ENCODE data around the gene TMEM39B.
A peak's percentile ranks its signal among the peaks of the same experiment; 100 is the strongest.
"Not testable (repeated sequence)": the region's sequence is repeated elsewhere in the genome, so short reads cannot be mapped to it uniquely, and the experiment has no call there.

Gene TMEM39B

DNA sequence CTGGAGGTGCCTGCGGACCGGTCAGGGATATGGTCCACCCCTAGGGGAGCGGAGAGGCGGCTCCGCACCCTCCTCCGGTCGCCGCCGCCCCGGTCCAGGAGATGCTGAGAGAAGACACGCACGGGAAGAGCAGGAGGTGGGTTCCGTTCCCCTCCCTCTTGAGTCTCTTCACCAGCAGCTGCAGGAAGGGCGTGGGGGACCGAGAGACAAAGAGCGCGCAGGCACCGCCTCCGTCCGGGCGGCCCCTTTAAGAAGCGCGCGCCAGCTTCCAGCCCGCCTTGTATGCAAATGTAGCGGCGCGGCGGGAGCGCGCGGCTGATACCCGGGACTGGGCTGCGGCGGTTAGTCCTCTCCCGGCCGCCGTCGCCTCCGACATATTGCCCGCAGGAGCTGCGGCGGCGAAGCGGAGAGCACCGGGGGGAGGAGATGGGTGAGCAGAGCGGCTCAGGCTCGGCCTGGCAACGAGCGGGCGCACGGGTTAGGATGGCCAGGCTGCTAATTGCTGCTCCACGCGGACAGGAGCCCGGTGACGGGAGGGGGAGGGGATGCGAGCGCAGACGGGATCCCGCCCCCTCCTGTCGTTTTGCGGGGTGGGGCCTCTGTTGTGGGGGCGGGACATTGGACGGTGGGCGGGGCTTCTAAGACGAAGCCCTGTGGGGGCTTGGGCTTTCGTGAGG is at the start of gene TMEM39B:
Gene TMEM39B (plus strand): TSS at position 318 of the 677 bp plus-strand sequence. CDS start 109 bp downstream, at position 427.
- peak; percentile 98 for DNase-seq (ENCODE audit: low spot score)

DNA sequence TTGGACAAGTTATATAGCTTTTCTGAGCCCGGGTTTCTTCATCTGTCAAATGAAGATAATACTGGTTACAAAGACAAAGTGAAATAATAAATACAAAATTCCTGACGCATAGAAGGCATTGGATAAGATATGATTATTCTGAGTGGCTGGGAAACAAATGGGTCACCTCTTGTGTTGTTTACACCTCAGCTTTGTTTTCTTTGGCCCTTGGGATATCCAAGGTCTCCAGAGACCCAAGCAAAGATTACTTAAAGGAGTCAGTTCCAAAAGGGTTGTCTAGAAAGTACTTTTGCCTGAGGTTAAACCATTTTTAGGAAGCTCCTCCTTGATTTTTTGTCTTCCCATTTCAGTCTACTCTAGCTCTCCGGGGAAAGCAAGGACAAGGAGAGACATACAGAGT is 49.4 kb upstream of the TMEM39B start:
- no peak for DNase-seq (ENCODE audit: low spot score)

DNA sequence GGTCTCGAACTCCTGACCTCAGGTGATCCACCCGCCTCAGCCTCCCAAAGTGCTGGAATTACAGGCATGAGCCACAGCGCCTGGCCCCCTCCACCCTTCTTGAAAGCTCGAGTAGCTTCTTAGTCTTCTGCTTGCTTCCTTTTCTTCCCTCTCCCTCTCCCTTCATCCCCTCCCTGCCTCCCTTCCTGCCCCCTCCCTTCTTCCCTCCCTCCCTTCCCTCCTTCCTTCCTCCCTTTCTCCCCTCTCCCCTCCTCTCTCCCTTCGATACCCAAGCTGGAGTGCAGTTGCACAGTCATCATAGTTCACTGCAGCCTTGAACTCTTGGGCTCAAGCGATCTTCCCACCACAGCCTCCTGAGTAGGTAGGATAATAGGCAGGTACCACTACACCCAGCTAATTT is 47.2 kb upstream of the TMEM39B start:
- no peak for DNase-seq (ENCODE audit: low spot score)

DNA sequence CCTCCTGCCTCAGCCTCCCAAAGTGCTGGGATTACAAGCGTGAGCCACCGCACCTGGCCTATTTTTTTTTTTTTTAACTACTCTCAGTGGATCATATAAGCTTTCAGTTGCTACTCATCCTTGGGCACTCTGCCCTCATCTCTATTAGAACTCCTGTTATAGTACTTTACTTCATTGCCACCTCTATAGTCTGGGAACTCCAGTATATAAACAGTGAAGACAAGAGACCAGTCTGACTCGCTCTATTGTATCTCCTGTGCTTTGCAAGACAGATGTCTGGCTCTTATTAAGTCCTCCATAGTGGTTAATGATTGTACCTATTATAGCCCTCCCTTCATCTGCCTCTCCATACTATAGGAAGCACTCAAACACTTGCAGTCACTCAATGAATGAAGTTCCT is 44.0 kb upstream of the TMEM39B start:
- DNase-seq (ENCODE audit: low spot score), result no peak

DNA sequence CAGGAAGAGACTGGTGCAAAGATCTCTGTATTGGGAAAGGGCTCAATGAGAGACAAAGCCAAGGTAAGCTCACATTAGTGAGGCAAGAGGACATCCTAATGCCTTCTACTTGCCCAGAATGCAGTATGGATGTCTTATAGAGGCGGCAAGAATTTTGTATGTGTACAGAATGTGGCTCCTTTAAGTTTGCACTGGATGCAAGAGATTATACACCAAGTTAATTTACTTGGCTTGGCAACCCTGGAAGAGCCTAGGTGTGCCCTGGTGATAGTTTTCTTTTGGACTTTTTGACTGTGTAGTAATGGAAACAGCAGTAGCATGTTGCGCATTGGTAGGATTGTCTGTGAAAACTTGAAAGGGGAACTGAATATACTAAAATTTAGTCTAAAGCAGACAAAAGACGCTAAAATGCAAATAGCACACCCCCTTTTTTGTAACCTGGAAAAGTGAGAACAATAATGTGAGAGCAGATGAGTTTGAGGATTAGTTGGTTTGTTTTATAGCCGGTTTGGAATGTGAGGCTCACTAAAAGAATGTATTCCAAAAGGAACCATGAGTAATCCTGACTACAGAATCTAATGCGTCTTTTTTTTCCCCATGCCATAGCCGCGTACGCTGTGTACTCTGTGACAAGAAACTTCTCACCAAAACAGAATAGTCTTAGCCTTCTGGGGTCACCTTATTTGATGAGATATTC is 41.0 kb upstream of the TMEM39B start:
- DNase-seq (ENCODE audit: low spot score), result no peak

DNA sequence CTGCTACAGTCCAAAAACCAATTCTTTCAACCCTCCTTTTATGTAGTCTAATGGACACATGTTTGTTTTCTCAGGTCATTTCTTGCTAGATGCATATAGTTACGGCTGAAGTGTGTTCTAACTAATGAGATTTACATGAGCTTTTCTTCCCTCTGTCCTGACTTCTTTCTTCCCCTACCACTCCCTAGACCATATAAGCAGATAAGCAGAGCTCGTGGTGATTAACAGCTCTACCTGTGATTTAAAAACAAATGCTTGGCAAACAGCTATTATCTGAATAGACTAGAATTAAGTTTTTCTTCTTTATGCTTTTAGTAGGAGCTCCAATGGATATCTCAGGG is 40.5 kb upstream of the TMEM39B start:
- no peak for DNase-seq (ENCODE audit: low spot score)

DNA sequence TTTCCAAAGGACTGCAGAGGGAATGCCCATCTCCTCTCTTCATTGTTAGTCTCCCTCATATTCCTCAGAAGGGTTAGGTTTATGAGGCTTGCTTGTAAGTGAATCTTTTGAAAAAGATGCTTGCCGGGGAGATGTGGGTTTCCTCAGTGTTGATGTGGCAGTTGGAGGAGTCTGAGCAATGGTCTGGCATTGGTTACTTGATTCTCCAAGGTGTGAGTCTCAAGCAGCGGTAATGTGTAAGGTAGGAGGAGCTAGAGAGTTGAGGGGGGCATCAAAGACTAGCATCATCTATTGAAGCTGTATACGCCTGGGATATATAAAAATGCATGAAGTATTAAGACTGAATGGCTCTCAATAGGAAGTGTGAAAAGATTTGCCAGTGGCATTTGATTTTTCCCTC is 37.6 kb upstream of the TMEM39B start:
- no peak for DNase-seq (ENCODE audit: low spot score)

DNA sequence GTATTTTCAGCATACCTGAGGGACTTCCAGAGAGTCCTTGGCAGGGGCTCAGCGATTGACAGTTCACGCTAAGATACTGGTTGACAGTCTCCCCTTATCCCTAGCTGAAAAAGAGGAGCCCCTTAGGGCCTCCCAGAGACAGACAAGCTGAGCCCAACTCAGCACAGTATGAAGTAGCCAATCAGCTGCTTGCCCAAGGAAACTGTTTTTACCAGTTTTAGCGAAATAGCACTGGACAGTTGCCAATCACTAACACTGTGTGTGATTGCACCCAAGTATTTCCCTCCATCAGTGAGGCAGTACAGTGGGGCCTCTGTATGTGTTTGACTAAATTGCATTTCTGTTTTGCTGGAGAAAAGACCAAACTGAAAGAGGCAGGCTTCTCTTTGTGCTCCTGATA is 32.0 kb upstream of the TMEM39B start:
- no peak for DNase-seq (ENCODE audit: low spot score)

DNA sequence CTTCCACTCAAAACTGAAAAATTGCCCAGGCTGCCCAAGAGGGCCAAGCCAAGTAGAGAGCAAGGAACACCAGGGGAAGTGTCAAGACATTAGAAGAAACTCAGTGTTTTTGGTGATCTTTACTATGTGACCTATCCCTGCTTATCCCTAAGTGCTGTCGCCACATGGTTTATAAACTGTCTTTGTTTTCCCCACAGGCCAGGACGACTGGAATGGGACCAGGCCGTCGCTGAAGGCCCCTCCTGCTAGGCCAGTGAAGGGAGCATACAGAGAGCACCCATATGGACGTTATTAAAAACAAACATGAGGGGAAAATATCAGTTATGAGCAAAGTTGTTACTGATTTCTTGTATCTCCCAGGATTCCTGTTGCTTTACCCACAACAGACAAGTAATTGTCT is 30.4 kb upstream of the TMEM39B start:
- no peak for DNase-seq (ENCODE audit: low spot score)

DNA sequence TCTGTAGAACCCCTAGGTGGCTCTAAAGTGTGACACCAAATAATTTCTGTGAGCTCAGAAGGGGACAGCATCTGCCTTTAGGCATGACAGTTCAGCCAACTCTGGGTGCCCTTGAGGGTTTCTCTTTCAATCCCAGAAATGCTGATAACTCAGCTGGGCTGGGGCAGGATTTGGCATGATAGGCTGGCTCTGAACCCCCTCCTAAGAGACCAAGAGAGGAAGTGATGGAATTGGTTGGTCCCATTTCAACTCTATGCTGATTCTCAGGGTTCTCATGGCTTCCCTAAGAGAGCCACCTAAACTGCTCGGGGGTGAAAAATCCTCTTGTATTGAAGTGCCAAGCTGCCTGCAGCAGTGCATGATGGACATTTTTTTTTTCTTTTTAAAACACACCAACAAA is 28.5 kb upstream of the TMEM39B start:
- DNase-seq (ENCODE audit: low spot score), result no peak

DNA sequence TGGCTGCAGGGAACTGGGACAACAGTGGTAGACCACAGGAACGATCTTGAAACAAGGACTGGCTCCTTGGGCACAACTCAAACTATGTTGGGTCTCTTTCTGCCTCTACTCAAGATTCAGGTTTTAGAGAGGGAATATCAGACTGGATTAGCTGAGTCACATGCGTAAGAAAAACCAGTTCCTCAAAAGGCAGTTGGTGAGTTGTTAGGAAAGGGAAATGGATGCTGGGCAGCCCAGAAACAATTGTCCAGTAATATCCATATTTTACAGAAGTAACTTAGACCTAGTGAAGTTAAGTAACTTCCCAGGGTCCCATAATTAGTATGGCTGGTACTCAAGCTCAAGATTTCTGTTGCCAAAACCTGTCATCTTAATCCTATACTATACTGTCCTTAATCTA is 27.0 kb upstream of the TMEM39B start:
- no peak for DNase-seq (ENCODE audit: low spot score)

DNA sequence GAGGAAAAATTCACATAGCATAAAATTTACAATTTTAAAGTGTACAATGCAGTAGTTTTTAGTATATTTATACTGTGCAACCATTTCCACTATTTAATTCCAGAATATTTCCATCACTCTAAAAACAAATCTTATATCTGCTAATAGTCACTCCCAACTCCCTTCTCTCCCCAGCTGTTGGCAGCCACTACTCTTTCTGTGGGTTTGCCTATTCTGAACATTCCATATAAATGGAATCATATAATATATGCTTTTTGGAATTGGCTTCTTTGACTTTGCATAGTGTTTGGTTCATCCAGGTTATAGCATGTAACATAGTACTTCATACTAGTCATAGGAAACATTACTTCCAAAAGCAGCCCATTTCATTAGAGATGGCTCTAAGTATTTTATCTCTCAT is 25.0 kb upstream of the TMEM39B start:
- no peak for DNase-seq (ENCODE audit: low spot score)

DNA sequence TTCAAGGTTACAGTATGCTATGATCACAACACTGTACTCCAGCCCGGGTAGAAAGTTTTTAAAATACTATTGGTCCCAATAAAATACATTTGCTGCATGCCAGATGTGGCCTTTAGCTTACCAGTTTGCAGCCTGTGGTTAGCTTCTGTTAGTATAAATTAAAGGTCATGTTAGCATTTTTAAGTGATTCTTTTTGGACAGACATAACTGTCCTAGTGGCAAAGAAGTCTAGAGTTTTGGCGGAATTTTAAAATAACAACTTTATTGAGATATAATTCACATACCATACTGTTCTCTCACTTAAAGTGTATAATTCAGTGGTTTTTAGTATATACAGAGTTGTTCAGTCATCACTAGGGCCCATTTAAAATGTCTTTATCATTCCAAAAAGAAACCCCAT is 24.3 kb upstream of the TMEM39B start:
- DNase-seq (ENCODE audit: low spot score), result no peak

DNA sequence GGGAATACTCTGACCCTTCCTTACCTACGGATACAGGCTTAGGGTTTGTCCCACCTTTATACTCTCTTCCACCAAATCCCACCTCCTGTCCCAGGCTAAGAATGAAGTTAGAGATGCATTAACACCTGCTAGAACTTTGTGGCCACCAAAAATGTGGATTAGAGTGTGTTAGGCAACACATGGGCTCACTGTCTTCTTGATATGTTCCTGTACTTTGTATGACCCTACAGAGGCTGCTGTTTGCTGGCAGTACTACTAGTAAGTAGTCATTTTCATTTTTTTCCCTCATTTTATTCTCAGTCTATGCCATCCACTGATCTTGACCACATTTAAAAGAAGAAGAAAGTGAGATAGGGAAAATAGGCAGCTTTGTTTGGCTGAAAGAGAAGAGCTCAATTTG is 21.0 kb upstream of the TMEM39B start:
- DNase-seq (ENCODE audit: low spot score), result no peak

DNA sequence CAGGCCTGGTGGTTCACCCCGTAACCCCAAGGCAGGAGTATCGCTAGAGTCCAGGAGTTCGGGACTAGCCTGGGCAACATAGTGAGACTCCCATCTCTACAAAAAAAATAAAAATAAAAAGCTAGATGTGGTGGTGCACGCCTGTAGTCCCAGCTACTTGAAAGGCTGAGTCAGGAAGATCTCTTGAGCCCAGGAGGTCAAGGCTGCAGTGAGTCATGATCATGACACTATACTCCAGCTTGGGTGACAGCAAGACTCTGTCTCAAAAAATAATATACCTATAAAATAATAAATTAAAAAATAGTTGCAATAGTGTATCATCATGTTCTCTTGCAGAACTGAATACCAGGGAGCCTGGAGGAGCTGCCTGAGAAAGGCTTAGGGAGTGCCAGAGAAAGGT is 19.9 kb upstream of the TMEM39B start:
- no peak for DNase-seq (ENCODE audit: low spot score)

DNA sequence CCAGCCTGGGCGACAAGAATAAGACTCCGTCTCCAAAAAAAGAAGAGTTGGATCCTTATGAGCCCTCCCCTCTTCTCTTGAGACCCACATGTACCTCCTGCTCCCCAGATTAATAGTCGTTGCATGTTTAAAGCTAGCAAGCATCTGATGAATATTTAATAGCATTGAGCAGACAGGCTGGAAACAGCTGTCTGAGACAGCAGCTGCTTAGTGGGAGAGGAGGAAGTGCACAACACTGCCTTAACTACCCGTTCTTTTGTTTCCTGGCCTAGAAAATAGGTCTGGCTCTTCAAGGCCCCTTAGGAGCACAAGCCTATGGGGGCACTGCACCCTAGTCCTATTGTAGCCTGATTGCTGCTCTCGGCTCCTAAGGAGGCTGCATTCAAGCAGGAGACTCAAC is 17.3 kb upstream of the TMEM39B start:
- DNase-seq (ENCODE audit: low spot score), result no peak

DNA sequence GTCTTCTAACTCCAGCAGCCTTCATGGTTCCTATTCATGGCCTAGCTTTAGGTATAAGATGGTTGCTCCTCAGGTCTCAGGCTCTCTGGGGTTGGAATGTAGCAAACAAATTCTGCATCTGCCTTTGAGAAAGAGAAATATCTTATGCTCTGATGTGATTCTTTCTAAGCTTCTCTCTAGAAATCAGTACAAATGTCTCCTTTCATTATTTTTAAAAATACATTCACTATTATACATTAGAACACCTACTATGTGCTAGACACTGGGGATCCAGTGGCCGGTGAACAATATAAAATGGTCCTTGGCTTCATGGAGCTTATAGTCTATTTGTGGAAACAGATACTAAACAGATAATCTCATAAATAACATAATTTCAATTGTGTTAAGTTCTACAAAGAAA is 16.1 kb upstream of the TMEM39B start:
- no peak for DNase-seq (ENCODE audit: low spot score)

DNA sequence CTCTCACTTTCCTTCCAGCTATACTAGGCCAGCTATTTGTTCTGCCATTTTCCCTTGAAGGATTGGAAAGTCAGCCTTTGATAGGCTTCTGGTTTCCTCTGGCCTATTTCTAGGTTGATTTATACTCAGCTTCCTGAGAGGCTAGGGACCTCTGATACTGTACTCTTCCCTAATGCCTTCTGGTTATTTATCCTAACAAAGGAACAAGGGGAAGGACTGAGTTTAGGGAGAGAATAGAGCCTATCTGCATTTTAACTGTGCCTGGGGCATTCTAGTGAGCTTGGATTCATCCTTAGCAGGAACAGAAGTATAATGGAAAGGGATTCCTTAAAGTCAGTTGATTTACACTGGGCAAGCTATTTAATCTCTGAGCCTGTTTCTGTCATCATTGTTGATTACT is 11.8 kb upstream of the TMEM39B start:
- no peak for DNase-seq (ENCODE audit: low spot score)

DNA sequence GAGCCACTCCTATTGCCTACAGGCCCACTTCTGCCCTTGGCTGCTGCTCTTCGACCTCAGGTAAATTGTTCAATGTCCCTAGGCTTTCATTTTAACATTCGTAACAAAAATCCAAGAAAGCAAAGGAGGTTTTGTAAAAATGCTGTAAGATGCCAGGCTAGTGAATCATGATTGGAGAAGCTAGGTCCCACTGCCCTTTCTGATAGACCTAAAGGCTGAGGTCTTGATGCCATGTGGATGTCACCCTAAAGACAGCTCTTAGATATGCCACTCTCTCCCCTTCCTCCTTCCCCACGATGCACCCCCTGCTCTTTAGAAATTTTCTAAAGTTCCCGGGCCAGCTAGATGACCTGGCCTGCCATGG is 9.9 kb upstream of the TMEM39B start:
- DNase-seq (ENCODE audit: low spot score), result no peak

DNA sequence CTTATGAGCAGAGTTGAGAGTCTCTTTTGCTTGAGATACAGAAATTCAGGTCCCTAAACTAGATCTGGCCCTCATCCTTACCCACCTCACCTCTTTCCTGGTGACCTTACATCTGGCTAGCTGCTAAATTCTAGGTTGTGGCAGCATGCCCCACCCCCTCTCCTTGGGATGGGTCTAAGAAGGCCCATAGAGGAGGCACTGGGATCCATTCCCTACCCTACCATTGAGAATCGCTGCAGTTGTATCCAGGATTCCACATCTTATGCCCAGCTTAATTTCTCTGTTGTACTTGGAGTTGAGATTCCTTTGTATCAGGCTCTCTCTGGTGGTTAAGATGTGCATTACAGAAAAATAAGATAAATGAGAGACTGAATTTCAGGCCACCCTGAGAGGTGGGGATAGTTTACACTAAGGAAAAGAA is 9.5 kb upstream of the TMEM39B start:
- peak; percentile 60 for DNase-seq (ENCODE audit: low spot score)

DNA sequence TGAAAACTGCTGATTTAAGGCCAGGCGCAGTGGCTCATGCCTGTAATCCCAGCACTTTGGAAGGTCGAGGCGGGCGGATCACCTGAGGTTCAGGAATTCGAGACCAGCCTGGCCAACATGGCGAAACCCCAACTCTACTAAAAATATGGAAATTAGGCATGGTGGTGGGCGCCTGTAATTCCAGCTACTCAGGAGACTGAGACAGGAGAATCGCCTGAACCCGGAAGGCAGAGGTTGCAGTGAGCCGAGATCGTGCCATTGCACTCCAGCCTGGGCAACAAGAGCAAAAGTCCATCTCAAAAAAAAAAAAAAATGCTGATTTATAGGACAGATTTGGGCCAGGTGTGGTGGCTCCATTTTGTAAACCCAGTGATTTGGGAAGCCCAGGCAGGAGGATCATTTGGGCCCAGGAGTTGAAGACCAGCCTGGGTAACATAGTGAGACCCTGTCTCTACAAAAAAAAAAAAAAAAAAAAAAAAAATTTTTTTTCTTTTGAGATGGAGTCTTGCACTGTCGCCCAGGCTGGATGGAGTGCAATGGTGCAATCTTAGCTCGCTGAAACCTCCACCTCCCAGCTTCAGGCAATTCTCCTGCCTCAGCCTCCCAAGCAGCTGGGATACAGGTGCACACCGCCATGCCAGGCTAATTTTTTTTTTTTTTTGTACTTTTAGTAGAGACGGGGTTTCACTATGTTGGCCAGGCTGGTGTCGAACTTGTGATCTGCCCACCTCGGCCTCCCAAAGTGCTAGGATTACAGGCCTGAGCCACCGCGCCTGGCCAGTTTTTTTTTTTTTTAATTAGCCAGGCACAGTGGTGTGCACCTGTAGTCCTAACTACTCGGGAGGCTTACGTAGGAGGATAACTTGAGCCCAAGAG is 6.9 kb upstream of the TMEM39B start:
- DNase-seq (ENCODE audit: low spot score), result not testable (repeated sequence)

DNA sequence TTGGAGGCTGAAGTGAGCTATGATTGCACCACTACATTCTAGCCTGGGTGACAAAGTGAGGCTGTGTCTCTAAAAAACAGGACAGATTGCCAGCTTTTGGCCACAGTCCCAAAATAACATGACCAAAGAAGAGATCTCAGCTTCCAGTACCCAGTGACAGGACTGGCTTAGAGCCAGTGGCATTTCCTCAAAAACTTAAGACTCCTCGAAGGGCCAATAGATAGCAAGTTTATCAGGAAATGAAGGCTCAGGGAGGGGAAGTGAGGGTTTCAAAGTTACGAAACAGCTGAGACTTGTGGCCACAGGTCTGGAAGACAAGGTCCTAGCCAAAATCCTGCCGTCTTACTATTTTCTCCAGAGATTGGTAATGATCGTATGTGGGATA is 6.3 kb upstream of the TMEM39B start:
- peak; percentile 86 for DNase-seq (ENCODE audit: low spot score)

DNA sequence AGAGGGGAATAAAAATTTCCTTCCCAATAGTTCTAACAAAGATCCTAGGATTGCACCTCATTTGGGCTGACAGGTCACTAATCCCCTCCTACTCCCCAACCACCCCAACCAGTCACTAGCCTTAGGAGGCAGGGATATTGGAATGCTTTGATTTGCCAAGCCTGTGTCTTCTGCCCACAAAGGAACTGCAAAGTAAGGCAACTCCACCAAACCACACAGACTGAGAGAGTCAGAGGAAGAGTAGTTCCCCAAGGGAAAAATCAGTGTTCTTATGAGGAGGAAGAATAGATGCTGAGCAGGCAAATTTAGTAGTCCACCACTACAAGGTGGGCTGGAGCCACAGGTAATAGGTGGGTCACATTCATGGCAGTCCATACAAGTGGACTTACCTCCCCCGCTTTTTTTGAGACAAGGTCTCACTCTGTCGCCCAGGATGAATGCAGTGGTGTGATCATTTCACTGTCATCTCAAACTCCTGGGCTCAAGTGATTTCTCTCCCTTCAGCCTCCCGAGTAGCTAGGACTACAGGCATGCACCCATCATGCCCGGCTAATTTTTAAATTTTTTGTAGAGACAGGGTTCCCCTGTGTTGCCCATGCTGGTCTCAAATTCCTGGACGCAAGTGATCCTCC is 3.7 kb upstream of the TMEM39B start:
- no peak for DNase-seq (ENCODE audit: low spot score)
